Sigmoid colon (tissue), 7 donors: ENCODE results near the gene TOM1. TPM values are rescaled to one million over a fixed set of nuclear protein-coding genes. Genes with fewer than 3 reads are reported as not detected.

Experiments used
- DNase-seq: peaks from one replicate; pipeline ENCODE4 v3.0.0-alpha.2; 2019
- H3K27ac ChIP-seq, 4 donors: fragments of 200-600 bp; sonication (generic); one replicate each; pipeline ENCODE4 v1.5.1; 2016 to 2019; ENCODE audit warnings: mild to moderate bottlenecking in 1 of 4
- H3K27me3 ChIP-seq, 3 donors: fragments of 200-600 bp; sonication (generic); one replicate each; pipeline ENCODE4 v1.5.1; 2019; ENCODE audit warnings: mild to moderate bottlenecking in 1 of 3
- H3K36me3 ChIP-seq, 4 donors: fragments of 200-600 bp; sonication (generic); one replicate each; pipeline ENCODE4 v1.5.1; 2016 to 2019
- H3K4me1 ChIP-seq, 4 donors: fragments of 200-600 bp; sonication (generic); one replicate each; pipeline ENCODE4 v1.5.1; 2017 to 2019
- H3K4me3 ChIP-seq, 4 donors: fragments of 200-600 bp; sonication (generic); one replicate each; pipeline ENCODE4 v1.5.1; 2017 to 2019; ENCODE audit warnings: mild to moderate bottlenecking in 2 of 4, moderate library complexity in 1 of 4
- H3K9me3 ChIP-seq, 4 donors: fragments of 200-600 bp in 3 of 4; sonication (generic) in 3 of 4; one replicate each; pipeline versions ENCODE4 v1.5.1 to v1.6.1; 2013 to 2019
- CTCF ChIP-seq, 4 experiments: fragments of 450-650 bp in 3 of 4; fragments of 200-600 bp in 1 of 4; IDR thresholded peaks; one replicate each; pipeline ENCODE4 v1.5.1; 2016 to 2019; ENCODE audit warnings: antibody characterized with exemption in 4 of 4, mild to moderate bottlenecking in 3 of 4, moderate library complexity in 2 of 4
- EP300 ChIP-seq, 4 donors: sonication (generic); formaldehyde crosslinking; IDR thresholded peaks; one replicate each; pipeline ENCODE4 v1.6.1; 2017; ENCODE audit warnings: antibody characterized with exemption in 4 of 4
- POLR2A ChIP-seq, 2 donors: fragments of 450-650 bp; IDR thresholded peaks; one replicate each; pipeline ENCODE4 v1.6.1; 2016; ENCODE audit warnings: antibody characterized with exemption in 2 of 2, mild to moderate bottlenecking in 2 of 2, moderate library complexity in 2 of 2
- POLR2AphosphoS5 ChIP-seq, 4 donors: sonication (generic); formaldehyde crosslinking; IDR thresholded peaks; one replicate each; pipeline ENCODE4 v1.6.1; 2017; ENCODE audit warnings: antibody characterized with exemption in 4 of 4
- WGBS, 2 donors: extraction: QIAGEN DNeasy Blood & Tissue Kit; methylation state at CpG; one replicate each; pipeline ENCODE4 v1.1.7; 2013; 5-methylcytosine and 5-hydroxymethylcytosine counted together
- intact Hi-C: fragments of 100-400 bp; cut with DNase I; formaldehyde crosslinking; loops from one replicate; pipeline ENCODE4 v1.15.1; 2023
- polyA plus RNA-seq, 3 donors: library from polyadenylated mRNA; stranded (reverse); fragments of 200-250 nt; gene quantifications; one replicate each; pipeline ENCODE4 v1.2.3, GENCODE V29; 2013
- total RNA-seq, 4 donors: library from RNA; depleted of rRNA; stranded (reverse); fragments of >200 nt; gene quantifications; one replicate each; pipeline ENCODE4 v1.1.0, GENCODE V29; 2016
- donor health status: healthy with polysubstance abuse.
- donor health status: Bipolar disorder and iron deficiency.
- donor health status: healthy.

Gene TOM1
- total and polyA plus RNA-seq, 7 donors: 32.5 to 66.5 (median 50.8) TPM

GRCh38 chr22:35325209-35325608 lies 25.5 kb downstream of the TOM1 start:
- Histone ChIP-seq H3K36me3 (peaks cover 35 to 83% (median 52%) of the 10 kb centered on the region in 4 donors), H3K27me3 (no peaks in the 10 kb centered on the region), H3K27ac (no peak overlapping the region), H3K4me1 (peaks cover 0 to 6% (median 5%) of the 10 kb centered on the region in 4 donors), H3K4me3 (no peak overlapping the region), H3K9me3 (no peaks in the 10 kb centered on the region)
- DNase-seq: no peak
- no peak for TF ChIP-seq EP300 (IDR thresholded peaks at IDR 0.05)
- WGBS, 2 donors: 94 to 96% methylated on average over 5 of the region's 5 CpGs
- intact Hi-C loops: no loop called here

DNA sequence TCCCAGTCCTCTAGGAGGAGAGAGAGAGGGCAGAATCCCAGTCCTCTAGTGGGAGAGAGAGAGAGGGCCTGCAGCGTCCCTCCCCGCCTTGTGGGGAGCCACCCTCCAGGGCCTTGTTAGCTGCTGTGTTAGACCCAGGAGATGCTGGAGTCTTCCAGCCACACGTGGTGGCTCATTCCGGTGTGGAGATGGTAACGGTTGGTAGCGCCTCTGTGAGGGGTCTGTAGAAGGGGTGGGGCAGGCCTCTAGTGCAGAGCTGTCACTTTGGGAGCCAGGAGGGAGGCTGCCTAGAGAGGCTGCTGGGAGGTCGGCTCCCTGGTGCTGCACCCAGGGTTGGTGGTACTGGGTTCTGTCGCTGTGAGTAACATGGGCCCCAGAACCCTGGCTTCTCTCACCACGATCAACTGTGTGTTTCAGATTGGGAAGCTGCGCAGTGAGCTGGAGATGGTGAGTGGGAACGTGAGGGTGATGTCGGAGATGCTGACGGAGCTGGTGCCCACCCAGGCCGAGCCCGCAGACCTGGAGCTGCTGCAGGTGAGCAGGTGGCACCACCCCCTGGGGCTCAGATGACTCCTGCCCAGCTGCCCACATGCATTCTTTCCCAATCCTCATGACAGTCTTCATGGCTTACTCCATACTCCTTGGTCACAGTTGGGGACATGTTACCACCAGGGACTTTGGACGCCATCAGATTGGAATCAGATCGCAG lies 27.3 kb downstream of the TOM1 start:
- Histone ChIP-seq H3K27me3 (no peaks in the 10 kb centered on the region), H3K27ac (no peak overlapping the region), H3K36me3 (peaks cover 34 to 77% (median 43%) of the 10 kb centered on the region in 4 donors), H3K4me3 (no peak overlapping the region), H3K4me1 (peaks cover 0 to 19% (median 14%) of the 10 kb centered on the region in 4 donors), H3K9me3 (no peaks in the 10 kb centered on the region)
- TF ChIP-seq POLR2AphosphoS5 (IDR thresholded peaks at IDR 0.05): no peak
- no peak for TF ChIP-seq CTCF (IDR thresholded peaks at IDR 0.05)
- no peak for TF ChIP-seq EP300 (IDR thresholded peaks at IDR 0.05)
- TF ChIP-seq POLR2A (IDR thresholded peaks at IDR 0.05): no peak
- DNase-seq: no peak
- intact Hi-C loops: no loop called here
- 96 to 98% methylated on average over 17 of the region's 17 CpGs for WGBS, 2 donors

- 96% methylated on average over 21 of the region's 21 CpGs for WGBS, 2 donors
- Histone ChIP-seq H3K9me3 (no peaks in the 10 kb centered on the region), H3K27ac (peak overlapping the region in 1 of 4 donors; percentile 81), H3K27me3 (no peaks in the 10 kb centered on the region), H3K4me3 (no peak overlapping the region), H3K36me3 (peaks cover 36 to 77% (median 43%) of the 10 kb centered on the region in 4 donors), H3K4me1 (peaks cover 0 to 19% (median 14%) of the 10 kb centered on the region in 4 donors)
- intact Hi-C loops: no loop called here
- TF ChIP-seq POLR2AphosphoS5 (IDR thresholded peaks at IDR 0.05) (no peak), EP300 (IDR thresholded peaks at IDR 0.05) (no peak), CTCF (IDR thresholded peaks at IDR 0.05) (no peak), POLR2A (IDR thresholded peaks at IDR 0.05) (no peak)
- DNase-seq: peak; percentile 61
These were observed 28.2 kb downstream of the TOM1 start for GRCh38 chr22:35327690-35328471.

DNA sequence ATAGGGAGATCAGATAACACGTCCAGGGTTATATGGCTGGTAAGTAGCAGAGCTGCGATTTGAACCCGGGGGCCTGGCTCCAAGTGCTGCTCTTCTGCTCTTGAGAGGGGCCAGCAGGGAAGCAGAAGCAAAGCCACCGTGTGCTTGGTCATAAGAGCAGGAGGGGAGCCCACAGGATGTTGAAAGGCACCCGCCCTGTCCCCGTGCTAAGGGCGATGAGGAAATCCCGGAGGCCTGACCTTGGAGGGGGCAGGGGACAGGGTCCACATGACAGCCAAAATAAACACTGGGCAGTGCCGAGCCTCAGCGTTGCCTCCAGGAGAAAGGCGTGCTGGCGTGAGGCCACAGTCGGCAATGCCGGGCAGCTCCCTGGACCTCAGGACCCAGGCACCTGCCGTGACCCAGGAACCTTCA lies 28.8 kb downstream of the TOM1 start:
- peak; percentile 70 for DNase-seq
- WGBS, 2 donors: 85 to 88% methylated on average over 15 of the region's 15 CpGs
- Histone ChIP-seq H3K27me3 (no peaks in the 10 kb centered on the region), H3K27ac (peak overlapping the region in 2 of 4 donors; percentile 81 to 88), H3K36me3 (peaks cover 37 to 77% (median 43%) of the 10 kb centered on the region in 4 donors), H3K4me1 (peaks cover 0 to 19% (median 14%) of the 10 kb centered on the region in 4 donors), H3K4me3 (no peak overlapping the region), H3K9me3 (no peaks in the 10 kb centered on the region)
- TF ChIP-seq CTCF (IDR thresholded peaks at IDR 0.05) (no peak), POLR2A (IDR thresholded peaks at IDR 0.05) (no peak), EP300 (IDR thresholded peaks at IDR 0.05) (no peak), POLR2AphosphoS5 (IDR thresholded peaks at IDR 0.05) (no peak)
- intact Hi-C loops: no loop called here
